IPS-15b (cell line): Measurements from ENCODE around the gene SVEP1.

Experiments
- H3K27me3 ChIP-seq: one replicate; pipeline ENCODE4 v1.6.1; 2013; ENCODE audit warnings: low read length; ENCODE audit not compliant: control insufficient read depth, insufficient read depth
- H3K36me3 ChIP-seq: one replicate; pipeline ENCODE4 v1.6.1; 2013; ENCODE audit warnings: low read length; ENCODE audit not compliant: control insufficient read depth, insufficient read depth
- H3K4me1 ChIP-seq: one replicate; pipeline ENCODE4 v1.6.1; 2013; ENCODE audit warnings: mild to moderate bottlenecking, low read length; ENCODE audit not compliant: control insufficient read depth, insufficient read depth
- H3K4me3 ChIP-seq: one replicate; pipeline ENCODE4 v1.5.1; 2013; ENCODE audit warnings: low read depth, low read length
- H3K9ac ChIP-seq: one replicate; pipeline ENCODE4 v1.6.1; 2013; ENCODE audit warnings: low read depth, mild to moderate bottlenecking, low read length
- H3K9me3 ChIP-seq: one replicate; pipeline ENCODE4 v1.6.1; 2013; ENCODE audit warnings: mild to moderate bottlenecking, low read length; ENCODE audit not compliant: control insufficient read depth, insufficient read depth

Gene SVEP1

GRCh38 chr9:110346325-110346724 is 233.2 kb downstream of the SVEP1 start:
- Histone ChIP-seq H3K36me3 (no peaks in the 10 kb centered on the region), H3K27me3 (no peaks in the 10 kb centered on the region), H3K9ac (no peak overlapping the region), H3K4me3 (no peak overlapping the region), H3K9me3 (no peaks in the 10 kb centered on the region), H3K4me1 (no peaks in the 10 kb centered on the region)

- Histone ChIP-seq H3K27me3 (no peaks in the 10 kb centered on the region), H3K9me3 (no peaks in the 10 kb centered on the region), H3K4me1 (no peaks in the 10 kb centered on the region), H3K9ac (no peak overlapping the region), H3K36me3 (no peaks in the 10 kb centered on the region), H3K4me3 (no peak overlapping the region)
Observed at GRCh38 chr9:110344821-110345220, 234.7 kb downstream of the SVEP1 start.

GRCh38 chr9:110343551-110343950 is 236.0 kb downstream of the SVEP1 start:
- Histone ChIP-seq H3K36me3 (no peaks in the 10 kb centered on the region), H3K9ac (no peak overlapping the region), H3K4me1 (no peaks in the 10 kb centered on the region), H3K27me3 (no peaks in the 10 kb centered on the region), H3K9me3 (no peaks in the 10 kb centered on the region), H3K4me3 (no peak overlapping the region)

- H3K36me3 ChIP-seq: no peaks in the 10 kb centered on the region
- H3K9me3 ChIP-seq: no peaks in the 10 kb centered on the region
- H3K27me3 ChIP-seq: no peaks in the 10 kb centered on the region
- no peak overlapping the region for H3K9ac ChIP-seq
- H3K4me3 ChIP-seq: no peak overlapping the region
- no peaks in the 10 kb centered on the region for H3K4me1 ChIP-seq
Observed at GRCh38 chr9:110340306-110340705, 239.2 kb downstream of the SVEP1 start.

- H3K4me1 ChIP-seq: no peaks in the 10 kb centered on the region
- no peak overlapping the region for H3K4me3 ChIP-seq
- no peaks in the 10 kb centered on the region for H3K36me3 ChIP-seq
- H3K9me3 ChIP-seq: no peaks in the 10 kb centered on the region
- H3K9ac ChIP-seq: no peak overlapping the region
- H3K27me3 ChIP-seq: no peaks in the 10 kb centered on the region
Observed at GRCh38 chr9:110338143-110338542, 241.4 kb downstream of the SVEP1 start.

GRCh38 chr9:110337727-110338126 is 241.8 kb downstream of the SVEP1 start, which contains the start of gene TXNDC8:
TSS of gene TXNDC8 (minus strand) at chr9:110337863.
- H3K4me3 ChIP-seq: no peak within 1 kb of the TSS

GRCh38 chr9:110336363-110336762 is 243.2 kb downstream of the SVEP1 start:
- H3K9me3 ChIP-seq: no peaks in the 10 kb centered on the region
- H3K9ac ChIP-seq: no peak overlapping the region
- no peak overlapping the region for H3K4me3 ChIP-seq
- no peaks in the 10 kb centered on the region for H3K36me3 ChIP-seq
- no peaks in the 10 kb centered on the region for H3K4me1 ChIP-seq
- no peaks in the 10 kb centered on the region for H3K27me3 ChIP-seq

More at GRCh38 chr9:110337727-110338126, 241.8 kb downstream of the SVEP1 start, which contains the start of gene TXNDC8:
- no peak within 1 kb of the TSS for H3K9ac ChIP-seq
- H3K4me1 ChIP-seq: no peaks in the 10 kb centered on the region
- no peaks in the 10 kb centered on the region for H3K9me3 ChIP-seq
- no peaks in the 10 kb centered on the region for H3K36me3 ChIP-seq
- H3K27me3 ChIP-seq: no peaks in the 10 kb centered on the region

- no peaks in the 10 kb centered on the region for H3K27me3 ChIP-seq
- H3K9ac ChIP-seq: no peak overlapping the region
Observed at GRCh38 chr9:110334871-110335270, 244.7 kb downstream of the SVEP1 start.

GRCh38 chr9:110334183-110334582 is 245.4 kb downstream of the SVEP1 start:
- Histone ChIP-seq H3K4me1 (no peaks in the 10 kb centered on the region), H3K9me3 (no peaks in the 10 kb centered on the region), H3K4me3 (no peak overlapping the region), H3K9ac (no peak overlapping the region), H3K36me3 (no peaks in the 10 kb centered on the region), H3K27me3 (no peaks in the 10 kb centered on the region)

More at GRCh38 chr9:110334871-110335270, 244.7 kb downstream of the SVEP1 start:
- Histone ChIP-seq H3K4me3 (no peak overlapping the region), H3K4me1 (no peaks in the 10 kb centered on the region), H3K9me3 (no peaks in the 10 kb centered on the region), H3K36me3 (no peaks in the 10 kb centered on the region)

- Histone ChIP-seq H3K27me3 (no peaks in the 10 kb centered on the region), H3K9ac (no peak overlapping the region), H3K4me3 (no peak overlapping the region), H3K9me3 (no peaks in the 10 kb centered on the region), H3K36me3 (no peaks in the 10 kb centered on the region), H3K4me1 (no peaks in the 10 kb centered on the region)
Observed at GRCh38 chr9:110332766-110333165, 246.8 kb downstream of the SVEP1 start.

- Histone ChIP-seq H3K9ac (no peak overlapping the region), H3K36me3 (no peaks in the 10 kb centered on the region), H3K27me3 (no peaks in the 10 kb centered on the region), H3K9me3 (no peaks in the 10 kb centered on the region), H3K4me3 (no peak overlapping the region), H3K4me1 (no peaks in the 10 kb centered on the region)
Observed at GRCh38 chr9:110330484-110331105, 248.9 kb downstream of the SVEP1 start.

- H3K4me3 ChIP-seq: no peak overlapping the region
- H3K36me3 ChIP-seq: no peaks in the 10 kb centered on the region
- H3K4me1 ChIP-seq: no peaks in the 10 kb centered on the region
- no peaks in the 10 kb centered on the region for H3K27me3 ChIP-seq
- no peaks in the 10 kb centered on the region for H3K9me3 ChIP-seq
- H3K9ac ChIP-seq: no peak overlapping the region
Observed at GRCh38 chr9:110329639-110330230, 249.8 kb downstream of the SVEP1 start.
